SK-N-SH (cell line): ENCODE data around the gene DMD. TPM values are rescaled to one million over a fixed set of nuclear protein-coding genes. Genes with fewer than 3 reads are reported as not detected.

Source experiments
- CTCF ChIA-PET: fragments of 300-600, 350-600 bp; formaldehyde crosslinking; extraction: SDS; loops from one replicate; lab custom pipeline; 2021; lab: Yijun Ruan, JAX
- POLR2A ChIA-PET: fragments of 350-600 bp; sonication (Branson Sonifier 250); formaldehyde crosslinking; extraction: SDS; loops from one replicate; lab custom pipeline; 2020; ENCODE audit warnings: antibody characterized with exemption, inconsistent platforms; lab: Yijun Ruan, JAX
- DNase-seq: peaks from one replicate; pipeline ENCODE4 v3.0.0; 2012
- H2AFZ ChIP-seq: fragments of 200-600 bp; sonication (generic); 2 replicates; pipeline ENCODE4 v1.8.1; 2016; ENCODE audit warnings: antibody characterized with exemption, mild to moderate bottlenecking, low read depth
- H3F3A ChIP-seq: fragments of 200-600 bp; sonication (generic); replicated peaks from 2 replicates; pipeline ENCODE3; 2016; ENCODE audit warnings: antibody characterized with exemption, mild to moderate bottlenecking; ENCODE audit not compliant: insufficient read depth
- H3K27ac ChIP-seq, 2 experiments: fragments of 200-500 bp in 1 of 2; fragments of 200-600 bp in 1 of 2; sonication (Bioruptor generic) in 1 of 2; sonication (generic), shearing (Covaris generic) in 1 of 2; 2 replicates each; pipeline versions ENCODE4 v1.5.1 to v1.6.1; 2014 to 2016; ENCODE audit warnings: low read depth in 2 of 2, inconsistent platforms in 1 of 2, low read length in 1 of 2, mild to moderate bottlenecking in 1 of 2, mixed read lengths in 1 of 2
- H3K27me3 ChIP-seq: fragments of 200-600 bp; sonication (generic), shearing (Covaris generic); 2 replicates; pipeline ENCODE4 v1.6.1; 2016; ENCODE audit warnings: mixed run types; ENCODE audit not compliant: insufficient read depth
- H3K36me3 ChIP-seq, 2 experiments: fragments of 200-500 bp in 1 of 2; fragments of 200-600 bp in 1 of 2; sonication (Bioruptor generic) in 1 of 2; sonication (generic) in 1 of 2; replicated peaks in 1 of 2; 2 replicates each; pipeline versions ENCODE3 to v1.5.1; 2014 to 2016; ENCODE audit warnings: low read length in 1 of 2, mild to moderate bottlenecking in 1 of 2; ENCODE audit not compliant: insufficient read depth in 2 of 2, control insufficient read depth in 1 of 2
- H3K4me1 ChIP-seq, 2 experiments: fragments of 200-500 bp in 1 of 2; fragments of 200-600 bp in 1 of 2; sonication (Bioruptor generic) in 1 of 2; sonication (generic), shearing (Covaris generic) in 1 of 2; 2 replicates each; pipeline versions ENCODE4 v1.5.1 to v1.6.1; 2014 to 2016; ENCODE audit warnings: low read depth in 1 of 2, low read length in 1 of 2, mixed run types in 1 of 2; ENCODE audit not compliant: insufficient read depth in 2 of 2, control insufficient read depth in 1 of 2
- H3K4me2 ChIP-seq: fragments of 200-600 bp; sonication (generic), shearing (Covaris generic); 2 replicates; pipeline ENCODE4 v1.6.1; 2017; ENCODE audit warnings: mixed run types
- H3K4me3 ChIP-seq, 2 experiments: fragments of 200-500 bp in 1 of 2; fragments of 200-600 bp in 1 of 2; sonication (Bioruptor generic) in 1 of 2; sonication (generic), shearing (Covaris generic) in 1 of 2; 2 replicates each; pipeline versions ENCODE4 v1.5.1 to v1.8.1; 2014 to 2016; ENCODE audit warnings: low read depth in 2 of 2, inconsistent platforms in 1 of 2, low read length in 1 of 2, mild to moderate bottlenecking in 1 of 2, mixed read lengths in 1 of 2, moderate library complexity in 1 of 2
- H3K79me2 ChIP-seq: fragments of 200-600 bp; sonication (generic); 2 replicates; pipeline ENCODE4 v1.8.1; 2017; ENCODE audit warnings: mild to moderate bottlenecking; ENCODE audit not compliant: insufficient read depth
- H3K9ac ChIP-seq: fragments of 200-600 bp; sonication (generic); 2 replicates; pipeline ENCODE4 v1.6.1; 2017; ENCODE audit warnings: mixed run types
- H3K9me2 ChIP-seq: fragments of 200-600 bp; sonication (generic); 2 replicates; pipeline ENCODE4 v1.6.1; 2017; ENCODE audit warnings: mixed run types
- H3K9me3 ChIP-seq: fragments of 200-600 bp; sonication (generic); 2 replicates; pipeline ENCODE4 v1.6.1; 2017; ENCODE audit warnings: mixed run types, mild to moderate bottlenecking, moderate library complexity
- H4K20me1 ChIP-seq: fragments of 200-600 bp; sonication (generic); 2 replicates; pipeline ENCODE4 v1.6.1; 2017; ENCODE audit warnings: mild to moderate bottlenecking, mixed run types; ENCODE audit not compliant: insufficient read depth
- JUND ChIP-seq: IDR thresholded peaks from 2 replicates; pipeline ENCODE4 v1.4.0; 2012
- RAD21 ChIP-seq: IDR thresholded peaks from 2 replicates; pipeline ENCODE4 v1.6.1; 2012; ENCODE audit warnings: mild to moderate bottlenecking, low read length
- REST ChIP-seq: IDR thresholded peaks from 2 replicates; pipeline ENCODE4 v1.6.1; 2012; ENCODE audit warnings: mild to moderate bottlenecking, low read depth, low read length, moderate library complexity
- RFX5 ChIP-seq: IDR thresholded peaks from 2 replicates; pipeline ENCODE4 v1.6.1; 2012; ENCODE audit warnings: mild to moderate bottlenecking, improper control_type of control experiment, low read length
- SMC3 ChIP-seq: IDR thresholded peaks from 2 replicates; pipeline ENCODE4 v1.6.1; 2012; ENCODE audit warnings: low read depth, low read length, improper control_type of control experiment
- TCF12 ChIP-seq: IDR thresholded peaks from 2 replicates; pipeline ENCODE4 v1.4.0; 2012
- USF2 ChIP-seq: fragments of 150-350 bp; IDR thresholded peaks from 2 replicates; pipeline ENCODE4 v1.6.1; 2017; ENCODE audit warnings: antibody characterized with exemption, low read length, low read depth, borderline replicate concordance
- ZBTB33 ChIP-seq: IDR thresholded peaks from 2 replicates; pipeline ENCODE4 v1.4.0; 2012; ENCODE audit warnings: low read depth, borderline replicate concordance
- WGBS: methylation state at CpG from one replicate; pipeline ENCODE4 v1.1.6; 2017; ENCODE audit warnings: low lambda C conversion rate; 5-methylcytosine and 5-hydroxymethylcytosine counted together
- polyA plus RNA-seq, 3 experiments: library from polyadenylated mRNA; depleted of rRNA; stranded (reverse); fragments of >200 nt; gene quantifications; 2 replicates each; pipeline ENCODE4 v1.2.3, GENCODE V29; 2012
- TF ChIP-seq, protein P1 (sequence below): IDR thresholded peaks from 2 replicates; pipeline ENCODE4 v1.4.0; 2012; ENCODE audit warnings: low read depth
- TF ChIP-seq, protein P2 (sequence below): fragments of 150-350 bp; IDR thresholded peaks from 2 replicates; pipeline ENCODE4 v1.6.1; 2016; ENCODE audit warnings: mild to moderate bottlenecking, low read depth, low read length

DMD gene
- polyA plus RNA-seq, 1 of the 3 experiments (the other 2 are of a cell fraction), result 3.9 TPM

DNA sequence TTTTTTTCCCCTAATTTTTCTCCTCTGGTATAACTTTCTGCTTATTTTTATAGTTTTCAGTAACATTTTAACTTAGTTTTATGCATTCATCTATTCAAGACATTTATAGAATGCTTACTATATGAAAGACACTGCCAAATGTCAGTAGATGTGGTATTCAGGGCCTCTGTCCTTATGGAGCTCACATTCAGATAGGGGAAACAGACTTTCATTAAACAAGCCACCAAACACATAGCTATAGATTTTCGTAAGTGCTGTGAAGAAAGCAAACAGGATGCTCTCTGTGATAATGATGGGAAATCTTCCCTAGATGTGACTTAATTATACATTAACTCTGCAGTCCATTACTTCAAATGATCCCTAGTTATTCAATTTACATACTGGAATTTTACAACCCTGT, 1777.5 kb downstream of the DMD start:
- no peaks in the 10 kb centered on the region for H3K4me1 ChIP-seq
- TF ChIP-seq JUND, result no peak
- TF ChIP-seq RFX5, result no peak
- TF ChIP-seq, protein P1, sequence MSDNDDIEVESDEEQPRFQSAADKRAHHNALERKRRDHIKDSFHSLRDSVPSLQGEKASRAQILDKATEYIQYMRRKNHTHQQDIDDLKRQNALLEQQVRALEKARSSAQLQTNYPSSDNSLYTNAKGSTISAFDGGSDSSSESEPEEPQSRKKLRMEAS, result no peak
- TF ChIP-seq RAD21, result no peak
- TF ChIP-seq TCF12, result no peak
- TF ChIP-seq, protein P2, sequence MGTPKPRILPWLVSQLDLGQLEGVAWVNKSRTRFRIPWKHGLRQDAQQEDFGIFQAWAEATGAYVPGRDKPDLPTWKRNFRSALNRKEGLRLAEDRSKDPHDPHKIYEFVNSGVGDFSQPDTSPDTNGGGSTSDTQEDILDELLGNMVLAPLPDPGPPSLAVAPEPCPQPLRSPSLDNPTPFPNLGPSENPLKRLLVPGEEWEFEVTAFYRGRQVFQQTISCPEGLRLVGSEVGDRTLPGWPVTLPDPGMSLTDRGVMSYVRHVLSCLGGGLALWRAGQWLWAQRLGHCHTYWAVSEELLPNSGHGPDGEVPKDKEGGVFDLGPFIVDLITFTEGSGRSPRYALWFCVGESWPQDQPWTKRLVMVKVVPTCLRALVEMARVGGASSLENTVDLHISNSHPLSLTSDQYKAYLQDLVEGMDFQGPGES, result no peak
- no peak for TF ChIP-seq REST
- TF ChIP-seq SMC3, result no peak
- no peak for TF ChIP-seq ZBTB33
- no peak for TF ChIP-seq USF2
- TF ChIP-seq, all 33 proteins: peak for 0
- Histone ChIP-seq H4K20me1 (no peaks in the 10 kb centered on the region), H3K27ac (no peak overlapping the region), H3K9me2 (no peaks in the 10 kb centered on the region), H3K4me3 (no peak overlapping the region), H3K9me3 (no peaks in the 10 kb centered on the region), H3F3A (no peaks in the 10 kb centered on the region), H3K36me3 (no peaks in the 10 kb centered on the region), H2AFZ (no peak overlapping the region), H3K27me3 (no peaks in the 10 kb centered on the region), H3K4me2 (no peak overlapping the region), H3K79me2 (no peaks in the 10 kb centered on the region), H3K9ac (no peak overlapping the region)
- ChIA-PET CTCF (interaction anchor here (0.8 kb wide), 1 partner anchor 10 kb away, joined by 4 read pairs; no protein-coding TSS in a partner anchor), POLR2A (no interaction called here)
- no peak for DNase-seq
- 44% methylated on average over 1 of the region's 1 CpG for WGBS
